Type B pancreatic cell (in vitro differentiated cells): ENCODE measurements around the gene MAP3K1. TPM values are rescaled to one million over a fixed set of nuclear protein-coding genes. Genes with fewer than 3 reads are reported as not detected.
A peak's percentile ranks its signal among the peaks of the same experiment; 100 is the strongest.

Experiments
- DNase-seq: peaks from one replicate; pipeline ENCODE4 v3.0.0; 2021; ENCODE audit warnings: mixed read lengths; ENCODE audit not compliant: unreplicated experiment; ENCODE audit errors: extremely low spot score
- H3K27ac Mint-ChIP-seq: 2 replicates; pipeline ENCODE4 v1.8.0; 2021; ENCODE audit warnings: mild to moderate bottlenecking, mixed read lengths
- H3K27me3 Mint-ChIP-seq: 2 replicates; pipeline ENCODE4 v1.8.0; 2021; ENCODE audit warnings: mixed read lengths
- H3K36me3 Mint-ChIP-seq: 2 replicates; pipeline ENCODE4 v1.8.0; 2021; ENCODE audit warnings: mixed read lengths
- H3K4me1 Mint-ChIP-seq: one replicate; pipeline ENCODE4 v1.8.0; 2021; ENCODE audit warnings: mixed read lengths; ENCODE audit not compliant: unreplicated experiment
- H3K4me3 Mint-ChIP-seq: 2 replicates; pipeline ENCODE4 v1.8.0; 2021; ENCODE audit warnings: mild to moderate bottlenecking, mixed read lengths
- H3K9me3 Mint-ChIP-seq: 2 replicates; pipeline ENCODE4 v1.8.0; 2021; ENCODE audit warnings: mixed read lengths
- total RNA-seq: library from RNA; stranded (reverse); gene quantifications from 2 replicates; pipeline ENCODE4 v1.2.1, GENCODE V29; 2021; ENCODE audit warnings: low replicate concordance
- TF ChIP-seq, protein P1 (sequence below): fragments of 200-600 bp; sonication (generic); conservative IDR thresholded peaks from 2 replicates; pipeline ENCODE4 v1.5.0; 2021; ENCODE audit warnings: antibody characterized with exemption, mild to moderate bottlenecking

The MAP3K1 gene
- total RNA-seq, 1 donor from 2014 or later: 48.4 TPM

DNA sequence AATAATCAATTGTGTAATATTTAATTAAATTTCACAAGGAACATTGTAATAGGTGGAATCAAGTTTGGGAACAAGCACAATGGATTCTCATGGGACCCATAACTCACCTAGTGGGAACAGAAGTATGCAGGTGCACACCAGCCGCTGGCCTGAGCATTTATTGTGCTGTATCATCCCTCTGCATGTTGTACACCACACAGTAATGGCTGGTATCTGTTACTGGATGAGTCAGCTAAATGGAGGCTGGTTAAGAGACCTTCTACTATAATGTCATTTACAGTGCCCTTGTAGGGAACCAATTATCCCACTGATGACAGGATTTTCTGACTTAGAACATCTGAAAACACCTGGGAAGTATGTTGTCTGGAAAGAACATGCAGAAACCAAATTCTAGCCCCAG, 3.2 kb upstream of the MAP3K1 start:
- Mint-ChIP-seq H3K4me1 (peaks cover 19% of the 10 kb centered on the region), H3K27me3 (peaks cover 13% of the 10 kb centered on the region), H3K9me3 (no peaks in the 10 kb centered on the region), H3K36me3 (no peaks in the 10 kb centered on the region), H3K4me3 (peak overlapping the region; percentile 52), H3K27ac (no peak overlapping the region)
- TF ChIP-seq, protein P1, sequence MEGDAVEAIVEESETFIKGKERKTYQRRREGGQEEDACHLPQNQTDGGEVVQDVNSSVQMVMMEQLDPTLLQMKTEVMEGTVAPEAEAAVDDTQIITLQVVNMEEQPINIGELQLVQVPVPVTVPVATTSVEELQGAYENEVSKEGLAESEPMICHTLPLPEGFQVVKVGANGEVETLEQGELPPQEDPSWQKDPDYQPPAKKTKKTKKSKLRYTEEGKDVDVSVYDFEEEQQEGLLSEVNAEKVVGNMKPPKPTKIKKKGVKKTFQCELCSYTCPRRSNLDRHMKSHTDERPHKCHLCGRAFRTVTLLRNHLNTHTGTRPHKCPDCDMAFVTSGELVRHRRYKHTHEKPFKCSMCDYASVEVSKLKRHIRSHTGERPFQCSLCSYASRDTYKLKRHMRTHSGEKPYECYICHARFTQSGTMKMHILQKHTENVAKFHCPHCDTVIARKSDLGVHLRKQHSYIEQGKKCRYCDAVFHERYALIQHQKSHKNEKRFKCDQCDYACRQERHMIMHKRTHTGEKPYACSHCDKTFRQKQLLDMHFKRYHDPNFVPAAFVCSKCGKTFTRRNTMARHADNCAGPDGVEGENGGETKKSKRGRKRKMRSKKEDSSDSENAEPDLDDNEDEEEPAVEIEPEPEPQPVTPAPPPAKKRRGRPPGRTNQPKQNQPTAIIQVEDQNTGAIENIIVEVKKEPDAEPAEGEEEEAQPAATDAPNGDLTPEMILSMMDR: no peak
- DNase-seq: no peak

DNA sequence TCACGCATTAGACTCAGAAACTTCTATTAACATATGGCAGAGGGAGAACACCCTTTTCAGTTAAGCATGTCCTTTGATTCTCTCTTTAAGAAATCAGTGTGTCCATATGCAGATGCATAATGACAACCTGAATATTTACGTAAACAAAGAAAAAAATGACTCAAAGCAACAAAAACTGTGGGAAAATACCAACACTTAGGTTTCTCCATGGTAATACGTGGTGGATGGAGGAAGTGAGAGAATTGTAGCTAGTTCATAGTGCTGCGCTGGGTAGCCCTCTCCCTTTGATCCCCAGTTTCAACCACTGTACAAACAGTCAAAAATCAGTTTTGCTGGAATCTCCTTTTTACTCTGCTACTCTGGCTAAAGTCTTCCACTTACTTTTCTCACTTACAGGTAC, 2.0 kb upstream of the MAP3K1 start:
- Mint-ChIP-seq H3K4me3 (peak overlapping the region; percentile 94), H3K27ac (peak overlapping the region; percentile 67), H3K27me3 (peaks cover 13% of the 10 kb centered on the region), H3K36me3 (no peaks in the 10 kb centered on the region), H3K4me1 (peaks cover 19% of the 10 kb centered on the region), H3K9me3 (no peaks in the 10 kb centered on the region)
- no peak for DNase-seq
- TF ChIP-seq, protein P1: no peak

DNA sequence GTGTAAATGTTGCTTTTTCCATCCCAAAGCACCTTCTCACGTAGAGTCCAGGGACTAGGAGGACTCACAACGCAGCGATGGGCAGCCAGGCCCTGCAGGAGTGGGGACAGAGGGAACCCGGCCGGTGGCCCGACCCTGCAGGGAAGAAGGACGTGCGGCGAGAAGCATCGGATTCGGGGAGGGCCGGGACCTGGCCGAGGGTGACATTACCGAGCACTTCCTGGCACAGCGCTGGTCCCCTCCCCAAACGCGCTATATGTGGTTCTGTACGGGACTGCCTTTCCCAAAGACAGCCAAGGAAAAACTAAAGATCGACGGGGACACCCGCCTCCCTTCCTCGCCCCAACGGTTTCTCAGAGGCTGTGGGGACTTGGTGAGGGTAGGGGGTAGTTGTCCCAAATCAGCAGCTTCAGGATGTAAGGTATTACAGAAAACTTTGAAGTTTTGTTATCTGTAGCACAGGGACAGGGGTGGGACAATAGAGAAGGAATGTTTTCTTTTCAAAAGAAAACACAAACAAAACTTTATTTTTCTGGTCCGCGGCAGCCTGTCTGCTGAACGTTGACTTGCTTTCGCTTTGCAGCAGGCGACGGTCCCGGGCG, 887 bp upstream of the MAP3K1 start:
- Mint-ChIP-seq H3K4me1 (peaks cover 30% of the 10 kb centered on the region), H3K36me3 (peaks cover 3% of the 10 kb centered on the region), H3K9me3 (no peaks in the 10 kb centered on the region), H3K4me3 (peak overlapping the region; percentile 94), H3K27ac (peak overlapping the region; percentile 89), H3K27me3 (peaks cover 13% of the 10 kb centered on the region)
- TF ChIP-seq, protein P1: no peak
- no peak for DNase-seq

DNA sequence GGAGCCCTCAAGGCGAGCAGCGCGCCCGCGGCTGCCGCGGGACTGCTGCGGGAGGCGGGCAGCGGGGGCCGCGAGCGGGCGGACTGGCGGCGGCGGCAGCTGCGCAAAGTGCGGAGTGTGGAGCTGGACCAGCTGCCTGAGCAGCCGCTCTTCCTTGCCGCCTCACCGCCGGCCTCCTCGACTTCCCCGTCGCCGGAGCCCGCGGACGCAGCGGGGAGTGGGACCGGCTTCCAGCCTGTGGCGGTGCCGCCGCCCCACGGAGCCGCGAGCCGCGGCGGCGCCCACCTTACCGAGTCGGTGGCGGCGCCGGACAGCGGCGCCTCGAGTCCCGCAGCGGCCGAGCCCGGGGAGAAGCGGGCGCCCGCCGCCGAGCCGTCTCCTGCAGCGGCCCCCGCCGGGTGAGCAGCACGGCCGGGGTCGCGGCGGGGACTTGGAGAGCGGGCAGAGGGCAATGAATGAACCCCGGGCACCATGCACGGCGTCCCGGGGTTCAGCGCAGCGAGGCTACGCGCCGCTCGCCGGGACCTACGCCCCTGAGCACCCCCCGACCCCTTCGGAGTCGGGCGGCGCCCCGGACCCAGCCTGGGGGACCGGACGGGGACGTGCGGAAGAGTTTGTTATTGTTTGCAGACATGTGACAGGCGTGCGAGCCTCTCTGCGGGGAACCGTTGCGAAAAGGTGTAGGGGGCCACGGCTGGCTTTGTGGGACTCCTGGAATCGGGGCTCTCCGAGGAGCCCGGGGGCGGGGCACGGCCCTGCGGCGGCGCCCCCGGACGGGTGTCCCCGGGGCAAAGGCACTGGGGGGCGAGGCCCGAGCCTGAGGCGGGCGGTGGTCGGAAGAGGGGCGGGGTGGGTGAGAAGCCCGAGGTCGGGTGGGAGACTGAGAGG, 553 bp downstream of the MAP3K1 start:
- peak overlapping the region; percentile 94 for H3K4me3 Mint-ChIP-seq
- peak; percentile 75 for DNase-seq
- peaks cover 41% of the 10 kb centered on the region for H3K4me1 Mint-ChIP-seq
- peaks cover 11% of the 10 kb centered on the region for H3K36me3 Mint-ChIP-seq
- no peak overlapping the region for H3K27ac Mint-ChIP-seq
- TF ChIP-seq, protein P1: no peak
- no peaks in the 10 kb centered on the region for H3K9me3 Mint-ChIP-seq
- peaks cover 13% of the 10 kb centered on the region for H3K27me3 Mint-ChIP-seq

DNA sequence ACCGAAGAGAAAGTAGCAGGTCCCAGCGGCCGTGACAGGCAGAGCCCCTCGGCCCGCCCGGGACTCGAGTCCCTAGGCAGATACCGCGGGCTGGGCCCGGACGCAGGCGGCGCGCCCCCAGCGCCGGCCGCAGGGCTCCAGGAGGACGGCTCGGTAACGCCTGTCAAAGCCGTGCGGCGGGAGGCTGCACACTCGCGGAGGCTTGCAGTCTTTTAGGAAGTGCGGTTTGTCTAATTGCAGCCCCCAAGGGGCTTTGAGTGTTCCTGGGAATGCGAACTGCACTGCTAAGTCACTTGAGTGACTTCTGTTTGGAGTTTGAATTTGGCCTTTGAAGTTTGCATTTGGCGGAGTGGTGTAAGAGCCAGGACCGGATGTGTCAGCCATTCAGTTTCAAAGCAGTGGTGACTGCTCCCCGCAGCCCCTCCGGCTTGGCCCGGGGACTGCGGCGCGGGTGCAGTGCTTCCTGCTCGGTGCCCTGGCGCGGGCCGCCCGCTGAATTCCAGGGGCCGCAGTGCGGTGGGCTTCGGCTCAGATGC, 1.3 kb downstream of the MAP3K1 start:
- no peak for DNase-seq
- TF ChIP-seq, protein P1: peak; percentile 15
- H3K27me3 Mint-ChIP-seq: peaks cover 13% of the 10 kb centered on the region
- H3K36me3 Mint-ChIP-seq: peaks cover 15% of the 10 kb centered on the region
- H3K9me3 Mint-ChIP-seq: no peaks in the 10 kb centered on the region
- H3K4me1 Mint-ChIP-seq: peaks cover 45% of the 10 kb centered on the region
- peak overlapping the region; percentile 89 for H3K4me3 Mint-ChIP-seq
- peak overlapping the region; percentile 82 for H3K27ac Mint-ChIP-seq
